HCT116 (cell line): ENCODE data around the gene PLCB3. TPM values are rescaled to one million over a fixed set of nuclear protein-coding genes. Genes with fewer than 3 reads are reported as not detected.

Source experiments
- ATAC-seq: fragments of 200-7000 bp; cut with Tn5 transposase; 2 replicates; pipeline ENCODE4 v1.9.1; 2020; ENCODE audit warnings: mild to moderate bottlenecking, moderate library complexity
- BruUV-seq: library from RNA; stranded (reverse); fragments of 400-500 nt; replicated peaks from 2 replicates; lab custom pipeline; 2021; lab: Mats Ljungman, UMichigan
- CTCF ChIA-PET: fragments of 300-600 bp; sonication (Branson Sonifier 250); formaldehyde crosslinking; loops from one replicate; lab custom pipeline; 2021; ENCODE audit warnings: antibody characterized with exemption; lab: Charles Lee
- POLR2A ChIA-PET: fragments of 300-600, 350-600 bp; sonication (Branson Sonifier 250); formaldehyde crosslinking; loops from one replicate; lab custom pipeline; 2021; ENCODE audit warnings: antibody characterized with exemption; lab: Charles Lee
- RAD21 ChIA-PET, 2 experiments: fragments of 300-600 bp; sonication (Branson Sonifier 250); formaldehyde crosslinking; loops; one replicate each; lab custom pipeline; 2023; ENCODE audit warnings: low total read pairs in 2 of 2; ENCODE audit not compliant: uncharacterized antibody in 2 of 2, unreplicated experiment in 2 of 2, low non-redundant PET in 1 of 2; lab: Charles Lee
- DNase-seq: peaks from one replicate; pipeline ENCODE4 v3.0.0-alpha.2; 2010; ENCODE audit warnings: low read depth, low spot score
- H2AFZ ChIP-seq: fragments of 200-600 bp; shearing (Covaris generic), sonication (generic); 2 replicates; pipeline ENCODE4 v1.6.1; 2017; ENCODE audit warnings: low read depth, mixed run types, mixed read lengths, antibody characterized with exemption, low read length; ENCODE audit not compliant: poor library complexity, severe bottlenecking
- H3K27ac ChIP-seq: 2 replicates; pipeline ENCODE4 v1.5.1; 2012; ENCODE audit warnings: low read depth, low read length
- H3K27me3 ChIP-seq: fragments of 200-600 bp; sonication (generic); 2 replicates; pipeline ENCODE4 v1.6.1; 2016; ENCODE audit warnings: mixed run types, low read length, mixed read lengths; ENCODE audit not compliant: insufficient read depth
- H3K36me3 ChIP-seq, 2 experiments: fragments of 200-500 bp in 1 of 2; fragments of 200-600 bp in 1 of 2; sonication (Bioruptor generic) in 1 of 2; sonication (generic) in 1 of 2; 2 replicates each; pipeline versions ENCODE4 v1.5.1 to v1.6.1; 2014 to 2016; ENCODE audit warnings: low read length in 2 of 2, inconsistent platforms in 1 of 2, mixed read lengths in 1 of 2, mixed run types in 1 of 2; ENCODE audit not compliant: insufficient read depth in 2 of 2, control insufficient read depth in 1 of 2
- H3K4me1 ChIP-seq, 2 experiments: fragments of 200-600 bp in 1 of 2; sonication (generic) in 1 of 2; 2 replicates each; pipeline versions ENCODE4 v1.5.1 to v1.6.1; 2012 to 2017; ENCODE audit warnings: low read length in 2 of 2, inconsistent platforms in 1 of 2, mild to moderate bottlenecking in 1 of 2, mixed read lengths in 1 of 2, mixed run types in 1 of 2, moderate library complexity in 1 of 2; ENCODE audit not compliant: insufficient read depth in 2 of 2, control insufficient read depth in 1 of 2
- H3K4me2 ChIP-seq: fragments of 200-600 bp; sonication (generic); 2 replicates; pipeline ENCODE4 v1.6.1; 2017; ENCODE audit warnings: mixed run types, low read length, mixed read lengths
- H3K4me3 ChIP-seq, 2 experiments: fragments of 200-600 bp in 1 of 2; sonication (generic) in 1 of 2; replicated peaks in 1 of 2; 2 replicates each; pipeline ENCODE4 v1.5.1; 2011 to 2016; ENCODE audit warnings: low read length in 2 of 2, control low read depth in 1 of 2, low read depth in 1 of 2, mild to moderate bottlenecking in 1 of 2, mixed read lengths in 1 of 2, mixed run types in 1 of 2
- H3K79me2 ChIP-seq: fragments of 200-600 bp; sonication (generic); 2 replicates; pipeline ENCODE4 v1.6.1; 2017; ENCODE audit warnings: mild to moderate bottlenecking, mixed run types, low read length, moderate library complexity, mixed read lengths; ENCODE audit not compliant: insufficient read depth
- H3K9ac ChIP-seq: fragments of 200-600 bp; sonication (generic); 2 replicates; pipeline ENCODE4 v1.6.1; 2016; ENCODE audit warnings: low read length, mixed read lengths
- H3K9me2 ChIP-seq: fragments of 200-600 bp; sonication (generic), shearing (Covaris generic); 2 replicates; pipeline ENCODE4 v1.6.1; 2017; ENCODE audit warnings: mixed run types, mild to moderate bottlenecking, moderate library complexity; ENCODE audit not compliant: insufficient read depth
- H3K9me3 ChIP-seq, 2 experiments: fragments of 200-500 bp in 1 of 2; fragments of 200-600 bp in 1 of 2; sonication (Bioruptor generic) in 1 of 2; sonication (generic) in 1 of 2; 2 replicates each; pipeline ENCODE4 v1.6.1; 2014 to 2017; ENCODE audit warnings: low read length in 2 of 2, mixed read lengths in 2 of 2, inconsistent platforms in 1 of 2, low read depth in 1 of 2, mild to moderate bottlenecking in 1 of 2, mixed run types in 1 of 2, moderate library complexity in 1 of 2; ENCODE audit not compliant: control insufficient read depth in 1 of 2, insufficient read depth in 1 of 2
- H4K20me1 ChIP-seq: fragments of 200-600 bp; sonication (generic), shearing (Covaris generic); 2 replicates; pipeline ENCODE4 v1.6.1; 2017; ENCODE audit warnings: mixed run types, mild to moderate bottlenecking, moderate library complexity; ENCODE audit not compliant: insufficient read depth
- CEBPB ChIP-seq: IDR thresholded peaks from 2 replicates; pipeline ENCODE4 v1.6.1; 2012; ENCODE audit warnings: low read depth
- CTCF ChIP-seq, 3 experiments: fragments of 200-600 bp in 1 of 3; sonication (generic) in 1 of 3; IDR thresholded peaks in 2 of 3; conservative IDR thresholded peaks in 1 of 3; 2 replicates each; pipeline ENCODE4 v1.5.1; 2012 to 2017; ENCODE audit warnings: low read depth in 2 of 3, low read length in 2 of 3, antibody characterized with exemption in 1 of 3, borderline replicate concordance in 1 of 3, control low read depth in 1 of 3, mild to moderate bottlenecking in 1 of 3, mixed read lengths in 1 of 3, mixed run types in 1 of 3, moderate library complexity in 1 of 3; ENCODE audit not compliant: insufficient read depth in 1 of 3
- POLR2AphosphoS5 ChIP-seq: IDR thresholded peaks from 2 replicates; pipeline ENCODE4 v1.6.1; 2011; ENCODE audit warnings: mild to moderate bottlenecking, low read depth, low read length, moderate library complexity
- RAD21 ChIP-seq: IDR thresholded peaks from 2 replicates; pipeline ENCODE4 v1.6.1; 2012; ENCODE audit warnings: low read depth, mild to moderate bottlenecking
- TCF7L2 ChIP-seq: IDR thresholded peaks from 2 replicates; pipeline ENCODE4 v1.7.0; 2011; ENCODE audit warnings: borderline replicate concordance, inconsistent platforms; ENCODE audit not compliant: insufficient read depth, insufficient read length; ENCODE audit errors: extremely low read depth
- YY1 ChIP-seq: IDR thresholded peaks from 2 replicates; pipeline ENCODE4 v1.6.1; 2011; ENCODE audit warnings: low read length, low read depth, moderate library complexity, mild to moderate bottlenecking; ENCODE audit not compliant: insufficient replicate concordance; ENCODE audit errors: extremely low read depth
- ZNF274 ChIP-seq: fragments of 200-500 bp; sonication (Bioruptor generic); IDR thresholded peaks from 2 replicates; pipeline ENCODE4 v1.6.1; 2014; ENCODE audit warnings: mild to moderate bottlenecking, low read depth, low read length, inconsistent platforms
- intact Hi-C: fragments of 100-400 bp; cut with micrococcal nuclease; formaldehyde crosslinking; loops from 2 replicates; pipeline ENCODE4 v1.10.0; 2022
- total RNA-seq: library from RNA; stranded (reverse); gene quantifications from one replicate; pipeline ENCODE4 v1.2.1, GENCODE V29; 2021; ENCODE audit not compliant: unreplicated experiment
- TF ChIP-seq, protein P1 (sequence below): IDR thresholded peaks from 2 replicates; pipeline ENCODE4 v1.6.1; 2012
- TF ChIP-seq, protein P2 (sequence below): IDR thresholded peaks from 2 replicates; pipeline ENCODE4 v1.6.1; 2011; ENCODE audit warnings: mild to moderate bottlenecking, low read length, moderate library complexity; ENCODE audit not compliant: insufficient replicate concordance; ENCODE audit errors: extremely low read depth

Gene PLCB3
- total RNA-seq, 1 experiment from 2014 or later = 106 TPM

- H3K4me3 ChIP-seq = no peak overlapping the region
- H3K4me2 ChIP-seq = no peak overlapping the region
- H3K27me3 ChIP-seq = no peaks in the 10 kb centered on the region
- H3K27ac ChIP-seq = peak overlapping the region; percentile 18; the same call in 1 of the 2 replicates
- no peak overlapping the region for H3K9ac ChIP-seq
- no TSS peak for BruUV-seq
- H3K9me2 ChIP-seq = no peaks in the 10 kb centered on the region
- H3K4me1 ChIP-seq = peaks cover 7 to 31% of the 10 kb centered on the region in 2 experiments; a peak in 3 of 4 replicates
- intact Hi-C loops = no loop called here
- H4K20me1 ChIP-seq = no peaks in the 10 kb centered on the region
- TF ChIP-seq RAD21 (no peak), CEBPB (no peak), ZNF274 (no peak), TCF7L2 (no peak), CTCF (IDR thresholded peaks at IDR 0.05 in 2 of 3, conservative IDR thresholded peaks at IDR 0.05 in 1 of 3; ENCODE audit: borderline replicate concordance in 1 of 3, insufficient read depth in 1 of 3, low read depth in 2 of 3, low read length in 2 of 3) (peak in 2 of 3 experiments; percentile 44 to 47; a peak in 3 of 6 replicates), YY1 (no peak), POLR2AphosphoS5 (no peak)
- TF ChIP-seq, protein P1, sequence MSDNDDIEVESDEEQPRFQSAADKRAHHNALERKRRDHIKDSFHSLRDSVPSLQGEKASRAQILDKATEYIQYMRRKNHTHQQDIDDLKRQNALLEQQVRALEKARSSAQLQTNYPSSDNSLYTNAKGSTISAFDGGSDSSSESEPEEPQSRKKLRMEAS = no peak
- TF ChIP-seq, protein P2, sequence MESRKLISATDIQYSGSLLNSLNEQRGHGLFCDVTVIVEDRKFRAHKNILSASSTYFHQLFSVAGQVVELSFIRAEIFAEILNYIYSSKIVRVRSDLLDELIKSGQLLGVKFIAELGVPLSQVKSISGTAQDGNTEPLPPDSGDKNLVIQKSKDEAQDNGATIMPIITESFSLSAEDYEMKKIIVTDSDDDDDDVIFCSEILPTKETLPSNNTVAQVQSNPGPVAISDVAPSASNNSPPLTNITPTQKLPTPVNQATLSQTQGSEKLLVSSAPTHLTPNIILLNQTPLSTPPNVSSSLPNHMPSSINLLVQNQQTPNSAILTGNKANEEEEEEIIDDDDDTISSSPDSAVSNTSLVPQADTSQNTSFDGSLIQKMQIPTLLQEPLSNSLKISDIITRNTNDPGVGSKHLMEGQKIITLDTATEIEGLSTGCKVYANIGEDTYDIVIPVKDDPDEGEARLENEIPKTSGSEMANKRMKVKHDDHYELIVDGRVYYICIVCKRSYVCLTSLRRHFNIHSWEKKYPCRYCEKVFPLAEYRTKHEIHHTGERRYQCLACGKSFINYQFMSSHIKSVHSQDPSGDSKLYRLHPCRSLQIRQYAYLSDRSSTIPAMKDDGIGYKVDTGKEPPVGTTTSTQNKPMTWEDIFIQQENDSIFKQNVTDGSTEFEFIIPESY = no peak
- TF ChIP-seq, all 23 proteins: peak for 1
- no peak overlapping the region for H2AFZ ChIP-seq
- no peak for DNase-seq
- no peaks in the 10 kb centered on the region for H3K9me3 ChIP-seq
- H3K36me3 ChIP-seq = peaks cover 0 to 23% of the 10 kb centered on the region in 2 experiments; a peak in 2 of 4 replicates
- CTCF ChIA-PET = interaction anchor here (1.3 to 2.4 kb wide), 3 partner anchors 10 to 42 kb away, joined by 4 to 8 read pairs (median 5); no protein-coding TSS in a partner anchor
- H3K79me2 ChIP-seq = peaks cover 44% of the 10 kb centered on the region
- POLR2A ChIA-PET = interaction anchor here (1.0 to 2.0 kb wide), 2 partner anchors 10 to 17 kb away, joined by 5 to 6 read pairs; no protein-coding TSS in a partner anchor
- ATAC-seq = no peak
- RAD21 ChIA-PET = no interaction called here
Observed at GRCh38 chr11:64314146-64314804, 62.9 kb downstream of the PLCB3 start.
